ENCODE measurements around the gene ARHGEF19.

ARHGEF19 gene

GRCh38 chr1:16156848-16157495, 55.5 kb downstream of the ARHGEF19 start:
- Histone ChIP-seq H3K36me3 (ENCODE audit: control insufficient read depth, insufficient read depth, low read length) (no peaks in the 10 kb centered on the region), H3K27ac (ENCODE audit: insufficient read depth, low read length, poor library complexity, severe bottlenecking) (no peak overlapping the region), H3K4me1 (ENCODE audit: control insufficient read depth, insufficient read depth, low read length, poor library complexity, severe bottlenecking) (peaks cover 51% of the 10 kb centered on the region), H3K4me3 (ENCODE audit: insufficient read depth, low read depth, low read length, poor library complexity, severe bottlenecking) (no peak overlapping the region), H3K27me3 (replicated peaks; ENCODE audit: control insufficient read depth, insufficient read depth, low read length, poor library complexity, severe bottlenecking) (no peaks in the 10 kb centered on the region), H3K9me3 (ENCODE audit: control insufficient read depth, low read length) (no peaks in the 10 kb centered on the region)
- DNase-seq = no peak

GRCh38 chr1:16155537-16156410, 56.7 kb downstream of the ARHGEF19 start, which contains the start of gene EPHA2:
EPHA2 (minus strand) TSS chr1:16156069; CDS start chr1:16155932, 137 bp downstream.
- no peaks in the 10 kb centered on the region for H3K9me3 ChIP-seq (ENCODE audit: control insufficient read depth, low read length)
- H3K4me1 ChIP-seq (ENCODE audit: control insufficient read depth, insufficient read depth, low read length, poor library complexity, severe bottlenecking) = peaks cover 44% of the 10 kb centered on the region
- peak in 1 of 3 donors; percentile 15 for DNase-seq
- peaks cover 3% of the 10 kb centered on the region for H3K27me3 ChIP-seq (replicated peaks; ENCODE audit: control insufficient read depth, insufficient read depth, low read length, poor library complexity, severe bottlenecking)
- H3K4me3 ChIP-seq (ENCODE audit: insufficient read depth, low read depth, low read length, poor library complexity, severe bottlenecking) = peak within 1 kb of the TSS; percentile 54
- H3K27ac ChIP-seq (ENCODE audit: insufficient read depth, low read length, poor library complexity, severe bottlenecking) = no peak within 1 kb of the TSS
- H3K36me3 ChIP-seq (ENCODE audit: control insufficient read depth, insufficient read depth, low read length) = no peaks in the 10 kb centered on the region

GRCh38 chr1:16153999-16154673, 58.3 kb downstream of the ARHGEF19 start:
- H3K4me1 ChIP-seq (ENCODE audit: control insufficient read depth, insufficient read depth, low read length, poor library complexity, severe bottlenecking) = peaks cover 48% of the 10 kb centered on the region
- peak overlapping the region; percentile 54 for H3K4me3 ChIP-seq (ENCODE audit: insufficient read depth, low read depth, low read length, poor library complexity, severe bottlenecking)

GRCh38 chr1:16153096-16153998, 59.1 kb downstream of the ARHGEF19 start:
- H3K4me3 ChIP-seq (ENCODE audit: insufficient read depth, low read depth, low read length, poor library complexity, severe bottlenecking) = no peak overlapping the region
- no peaks in the 10 kb centered on the region for H3K9me3 ChIP-seq (ENCODE audit: control insufficient read depth, low read length)
- H3K27me3 ChIP-seq (replicated peaks; ENCODE audit: control insufficient read depth, insufficient read depth, low read length, poor library complexity, severe bottlenecking) = peaks cover 3% of the 10 kb centered on the region
- no peak overlapping the region for H3K27ac ChIP-seq (ENCODE audit: insufficient read depth, low read length, poor library complexity, severe bottlenecking)
- H3K4me1 ChIP-seq (ENCODE audit: control insufficient read depth, insufficient read depth, low read length, poor library complexity, severe bottlenecking) = peaks cover 48% of the 10 kb centered on the region
- DNase-seq = no peak
- no peaks in the 10 kb centered on the region for H3K36me3 ChIP-seq (ENCODE audit: control insufficient read depth, insufficient read depth, low read length)

More at GRCh38 chr1:16153999-16154673, 58.3 kb downstream of the ARHGEF19 start:
- no peak for DNase-seq
- Histone ChIP-seq H3K27me3 (replicated peaks; ENCODE audit: control insufficient read depth, insufficient read depth, low read length, poor library complexity, severe bottlenecking) (peaks cover 3% of the 10 kb centered on the region), H3K9me3 (ENCODE audit: control insufficient read depth, low read length) (no peaks in the 10 kb centered on the region), H3K36me3 (ENCODE audit: control insufficient read depth, insufficient read depth, low read length) (no peaks in the 10 kb centered on the region), H3K27ac (ENCODE audit: insufficient read depth, low read length, poor library complexity, severe bottlenecking) (no peak overlapping the region)

- H3K27ac ChIP-seq (ENCODE audit: insufficient read depth, low read length, poor library complexity, severe bottlenecking) = no peak overlapping the region
- no peaks in the 10 kb centered on the region for H3K9me3 ChIP-seq (ENCODE audit: control insufficient read depth, low read length)
- no peak for DNase-seq
- H3K36me3 ChIP-seq (ENCODE audit: control insufficient read depth, insufficient read depth, low read length) = no peaks in the 10 kb centered on the region
- no peak overlapping the region for H3K4me3 ChIP-seq (ENCODE audit: insufficient read depth, low read depth, low read length, poor library complexity, severe bottlenecking)
- H3K27me3 ChIP-seq (replicated peaks; ENCODE audit: control insufficient read depth, insufficient read depth, low read length, poor library complexity, severe bottlenecking) = peaks cover 3% of the 10 kb centered on the region
- H3K4me1 ChIP-seq (ENCODE audit: control insufficient read depth, insufficient read depth, low read length, poor library complexity, severe bottlenecking) = peaks cover 42% of the 10 kb centered on the region
These were observed 59.9 kb downstream of the ARHGEF19 start for GRCh38 chr1:16152481-16153087.

GRCh38 chr1:16151995-16152384, 60.5 kb downstream of the ARHGEF19 start:
- no peaks in the 10 kb centered on the region for H3K9me3 ChIP-seq (ENCODE audit: control insufficient read depth, low read length)
- H3K27ac ChIP-seq (ENCODE audit: insufficient read depth, low read length, poor library complexity, severe bottlenecking) = no peak overlapping the region
- peaks cover 3% of the 10 kb centered on the region for H3K27me3 ChIP-seq (replicated peaks; ENCODE audit: control insufficient read depth, insufficient read depth, low read length, poor library complexity, severe bottlenecking)
- no peaks in the 10 kb centered on the region for H3K36me3 ChIP-seq (ENCODE audit: control insufficient read depth, insufficient read depth, low read length)
- peaks cover 36% of the 10 kb centered on the region for H3K4me1 ChIP-seq (ENCODE audit: control insufficient read depth, insufficient read depth, low read length, poor library complexity, severe bottlenecking)
- H3K4me3 ChIP-seq (ENCODE audit: insufficient read depth, low read depth, low read length, poor library complexity, severe bottlenecking) = no peak overlapping the region
- DNase-seq = no peak

GRCh38 chr1:16151196-16151994, 61.1 kb downstream of the ARHGEF19 start:
- no peak for DNase-seq
- no peak overlapping the region for H3K27ac ChIP-seq (ENCODE audit: insufficient read depth, low read length, poor library complexity, severe bottlenecking)
- H3K27me3 ChIP-seq (replicated peaks; ENCODE audit: control insufficient read depth, insufficient read depth, low read length, poor library complexity, severe bottlenecking) = peaks cover 3% of the 10 kb centered on the region
- H3K4me3 ChIP-seq (ENCODE audit: insufficient read depth, low read depth, low read length, poor library complexity, severe bottlenecking) = no peak overlapping the region
- no peaks in the 10 kb centered on the region for H3K36me3 ChIP-seq (ENCODE audit: control insufficient read depth, insufficient read depth, low read length)
- H3K9me3 ChIP-seq (ENCODE audit: control insufficient read depth, low read length) = no peaks in the 10 kb centered on the region
- H3K4me1 ChIP-seq (ENCODE audit: control insufficient read depth, insufficient read depth, low read length, poor library complexity, severe bottlenecking) = peaks cover 30% of the 10 kb centered on the region

GRCh38 chr1:16150508-16150907, 61.9 kb downstream of the ARHGEF19 start:
- no peak overlapping the region for H3K27ac ChIP-seq (ENCODE audit: insufficient read depth, low read length, poor library complexity, severe bottlenecking)

More at GRCh38 chr1:16150508-16150907, 61.9 kb downstream of the ARHGEF19 start:
- no peak for DNase-seq
- Histone ChIP-seq H3K9me3 (ENCODE audit: control insufficient read depth, low read length) (no peaks in the 10 kb centered on the region), H3K4me1 (ENCODE audit: control insufficient read depth, insufficient read depth, low read length, poor library complexity, severe bottlenecking) (peaks cover 22% of the 10 kb centered on the region), H3K4me3 (ENCODE audit: insufficient read depth, low read depth, low read length, poor library complexity, severe bottlenecking) (no peak overlapping the region), H3K27me3 (replicated peaks; ENCODE audit: control insufficient read depth, insufficient read depth, low read length, poor library complexity, severe bottlenecking) (peaks cover 3% of the 10 kb centered on the region), H3K36me3 (ENCODE audit: control insufficient read depth, insufficient read depth, low read length) (no peaks in the 10 kb centered on the region)
